ENCODE results near the gene SSH3.

SSH3 gene

GRCh38 chr11:67268081-67268961, 35.0 kb upstream of the SSH3 start:
- DNase-seq, result peak; percentile 56

GRCh38 chr11:67268962-67269268, 34.4 kb upstream of the SSH3 start:
- no peak for DNase-seq

- peak; percentile 11 for DNase-seq
These were observed 33.7 kb upstream of the SSH3 start for GRCh38 chr11:67269401-67270255.

GRCh38 chr11:67270256-67271204, 32.8 kb upstream of the SSH3 start:
- DNase-seq, result peak; percentile 12

- no peak for DNase-seq
These were observed 32.2 kb upstream of the SSH3 start for GRCh38 chr11:67271205-67271540.

- DNase-seq, result peak; percentile 38
These were observed 31.6 kb upstream of the SSH3 start for GRCh38 chr11:67271541-67272284.

GRCh38 chr11:67272327-67273259, 30.7 kb upstream of the SSH3 start:
- DNase-seq, result peak; percentile 51

- DNase-seq, result peak; percentile 11
These were observed 29.9 kb upstream of the SSH3 start for GRCh38 chr11:67273260-67273990.

GRCh38 chr11:67274768-67275605, 28.3 kb upstream of the SSH3 start:
- DNase-seq, result peak; percentile 12

GRCh38 chr11:67275606-67276409, 27.5 kb upstream of the SSH3 start:
- peak; percentile 36 for DNase-seq

GRCh38 chr11:67276781-67277230, 26.5 kb upstream of the SSH3 start:
- peak; percentile 44 for DNase-seq

- DNase-seq, result peak; percentile 89
These were observed 25.9 kb upstream of the SSH3 start for GRCh38 chr11:67277231-67277961.

- DNase-seq, result no peak
These were observed 25.0 kb upstream of the SSH3 start for GRCh38 chr11:67278135-67278938.

- DNase-seq, result no peak
These were observed 24.3 kb upstream of the SSH3 start for GRCh38 chr11:67278939-67279588.

- no peak for DNase-seq
These were observed 23.6 kb upstream of the SSH3 start for GRCh38 chr11:67279589-67280340.

All from activated naive CD4-positive, alpha-beta T cell treated with anti-CD3 and anti-CD28 coated beads, Interleukin-2, amount 50 U/mL, for 16 hours (primary cell).